ENCODE data around the gene BLNK. TPM values are rescaled to one million over a fixed set of nuclear protein-coding genes. Genes with fewer than 3 reads are reported as not detected.

BLNK gene
- total and polyA plus RNA-seq, 2 experiments from 2014 or later, result 0.11 TPM; not detected in 1

GRCh38 chr10:96285331-96285752 is 14.0 kb upstream of the BLNK start (continued):
- TF ChIP-seq, protein P1, sequence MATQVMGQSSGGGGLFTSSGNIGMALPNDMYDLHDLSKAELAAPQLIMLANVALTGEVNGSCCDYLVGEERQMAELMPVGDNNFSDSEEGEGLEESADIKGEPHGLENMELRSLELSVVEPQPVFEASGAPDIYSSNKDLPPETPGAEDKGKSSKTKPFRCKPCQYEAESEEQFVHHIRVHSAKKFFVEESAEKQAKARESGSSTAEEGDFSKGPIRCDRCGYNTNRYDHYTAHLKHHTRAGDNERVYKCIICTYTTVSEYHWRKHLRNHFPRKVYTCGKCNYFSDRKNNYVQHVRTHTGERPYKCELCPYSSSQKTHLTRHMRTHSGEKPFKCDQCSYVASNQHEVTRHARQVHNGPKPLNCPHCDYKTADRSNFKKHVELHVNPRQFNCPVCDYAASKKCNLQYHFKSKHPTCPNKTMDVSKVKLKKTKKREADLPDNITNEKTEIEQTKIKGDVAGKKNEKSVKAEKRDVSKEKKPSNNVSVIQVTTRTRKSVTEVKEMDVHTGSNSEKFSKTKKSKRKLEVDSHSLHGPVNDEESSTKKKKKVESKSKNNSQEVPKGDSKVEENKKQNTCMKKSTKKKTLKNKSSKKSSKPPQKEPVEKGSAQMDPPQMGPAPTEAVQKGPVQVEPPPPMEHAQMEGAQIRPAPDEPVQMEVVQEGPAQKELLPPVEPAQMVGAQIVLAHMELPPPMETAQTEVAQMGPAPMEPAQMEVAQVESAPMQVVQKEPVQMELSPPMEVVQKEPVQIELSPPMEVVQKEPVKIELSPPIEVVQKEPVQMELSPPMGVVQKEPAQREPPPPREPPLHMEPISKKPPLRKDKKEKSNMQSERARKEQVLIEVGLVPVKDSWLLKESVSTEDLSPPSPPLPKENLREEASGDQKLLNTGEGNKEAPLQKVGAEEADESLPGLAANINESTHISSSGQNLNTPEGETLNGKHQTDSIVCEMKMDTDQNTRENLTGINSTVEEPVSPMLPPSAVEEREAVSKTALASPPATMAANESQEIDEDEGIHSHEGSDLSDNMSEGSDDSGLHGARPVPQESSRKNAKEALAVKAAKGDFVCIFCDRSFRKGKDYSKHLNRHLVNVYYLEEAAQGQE (IDR thresholded peaks at IDR 0.05; ENCODE audit: unreplicated experiment), result no peak
- no peak for TF ChIP-seq EZH2 (IDR thresholded peaks at IDR 0.05; ENCODE audit: low read depth, unreplicated experiment)
- no peak for TF ChIP-seq JUNB (IDR thresholded peaks at IDR 0.05; ENCODE audit: unreplicated experiment)
- TF ChIP-seq CTCF (conservative IDR thresholded peaks at IDR 0.05; ENCODE audit: low read depth in 2 of 2), result no peak

GRCh38 chr10:96283756-96284155 is 12.4 kb upstream of the BLNK start:
- DNase-seq (ENCODE audit: low spot score) (no peak), ATAC-seq (no peak)
- no peaks in the 10 kb centered on the region for H4K20me1 ChIP-seq (replicated peaks; ENCODE audit: insufficient read depth)

More at GRCh38 chr10:96283756-96284155, 12.4 kb upstream of the BLNK start:
- H3K4me3 Mint-ChIP-seq, result no peak overlapping the region
- peaks cover 18% of the 10 kb centered on the region; the same call in 2 of the 3 replicates for H3K4me1 Mint-ChIP-seq
- H3K4me3 ChIP-seq, result no peak overlapping the region
- no peak overlapping the region for H3K27ac ChIP-seq (ENCODE audit: low read depth)
- TF ChIP-seq, protein P1 (IDR thresholded peaks at IDR 0.05; ENCODE audit: unreplicated experiment), result no peak
- H3K9me3 Mint-ChIP-seq, result no peaks in the 10 kb centered on the region
- H3K27me3 ChIP-seq (ENCODE audit: insufficient read depth), result no peaks in the 10 kb centered on the region
- H3K4me2 ChIP-seq, result no peak overlapping the region
- H3K27me3 Mint-ChIP-seq (ENCODE audit: insufficient read depth, low read depth, poor library complexity), result no peaks in the 10 kb centered on the region
- H3K27ac Mint-ChIP-seq, result no peak overlapping the region
- no peaks in the 10 kb centered on the region for H3K79me2 ChIP-seq (replicated peaks; ENCODE audit: insufficient read depth)
- no peak overlapping the region for H2AFZ ChIP-seq
- no peaks in the 10 kb centered on the region for H3K36me3 Mint-ChIP-seq (ENCODE audit: low read depth)
- H3K9me2 ChIP-seq (ENCODE audit: insufficient read depth), result peaks cover 5% of the 10 kb centered on the region
- no peaks in the 10 kb centered on the region for H3K4me1 ChIP-seq (ENCODE audit: insufficient read depth)
- no peaks in the 10 kb centered on the region for H3F3A ChIP-seq (replicated peaks; ENCODE audit: low read depth)
- no peaks in the 10 kb centered on the region for H3K36me3 ChIP-seq (ENCODE audit: insufficient read depth)
